NCI-H345 treated with DMSO at 0.1 percent for 48 hours (cell line): Measurements from ENCODE around the gene STXBP5L.
"Not testable (repeated sequence)": the region's sequence is repeated elsewhere in the genome, so short reads cannot be mapped to it uniquely, and the experiment has no call there.

Experiments used
- DNase-seq: peaks from one replicate; lab custom pipeline; 2025; ENCODE audit not compliant: unreplicated experiment; lab: John Stamatoyannopoulos, UW

Gene STXBP5L

DNA sequence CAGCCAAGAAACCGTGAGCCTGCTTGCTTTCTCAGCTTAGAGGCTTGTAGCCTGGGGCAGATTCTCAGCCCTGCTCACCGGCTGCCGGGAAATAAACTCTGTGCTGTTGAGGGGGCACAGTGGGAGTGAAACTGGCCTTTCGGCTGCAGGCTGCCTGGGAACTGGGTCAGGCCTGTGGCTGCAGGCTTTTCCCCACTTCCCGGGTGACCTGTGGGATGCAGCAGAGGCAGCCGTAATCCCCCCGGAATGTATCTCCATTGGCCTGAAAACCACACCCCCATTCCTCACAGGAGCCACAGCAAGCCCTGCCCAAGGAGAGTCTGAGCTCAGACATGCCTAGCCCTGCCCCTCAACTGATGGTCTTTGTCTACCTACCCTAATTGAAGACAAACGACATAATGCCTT lies 110.9 kb downstream of the STXBP5L start:
- DNase-seq, result no peak

DNA sequence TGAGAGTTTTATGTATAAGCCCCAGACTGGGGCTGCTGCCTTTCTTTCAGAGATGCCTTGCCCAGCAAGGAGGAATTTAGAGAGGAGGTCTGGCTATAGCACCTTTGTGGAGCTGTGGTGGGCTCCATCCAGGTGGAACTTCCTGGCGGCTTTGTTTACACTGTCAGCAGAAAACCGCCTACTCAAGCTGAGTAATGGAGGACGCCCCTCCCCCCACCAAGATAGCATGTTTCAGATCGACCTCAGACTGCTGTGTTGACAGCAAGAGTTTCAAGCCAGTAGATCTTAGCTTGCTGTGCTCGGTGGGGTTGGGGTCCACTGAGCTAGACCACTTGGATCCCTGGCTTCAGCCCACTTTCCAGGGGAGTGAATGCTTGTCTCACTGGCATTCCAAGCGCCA lies 155.6 kb downstream of the STXBP5L start:
- no peak for DNase-seq

DNA sequence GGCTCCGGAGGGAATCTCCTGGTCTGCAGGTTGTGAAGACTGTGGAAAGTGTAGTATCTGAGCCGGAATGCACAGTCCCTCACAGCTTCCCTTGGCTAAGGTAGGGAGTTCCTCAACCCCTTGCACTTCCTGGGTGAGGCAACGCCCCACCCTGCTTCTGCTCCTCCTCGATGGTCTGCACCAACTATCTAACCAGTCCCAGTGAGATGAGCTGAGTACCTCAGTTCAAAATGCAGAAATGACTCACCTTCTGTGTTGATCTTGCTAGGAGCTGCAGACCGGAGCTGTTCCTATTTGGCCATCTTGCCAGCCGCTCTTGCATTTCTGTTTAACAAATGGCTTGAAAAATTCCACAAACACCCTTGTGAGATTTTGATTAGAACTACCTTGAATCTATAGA lies 156.1 kb downstream of the STXBP5L start:
- DNase-seq, result no peak

DNA sequence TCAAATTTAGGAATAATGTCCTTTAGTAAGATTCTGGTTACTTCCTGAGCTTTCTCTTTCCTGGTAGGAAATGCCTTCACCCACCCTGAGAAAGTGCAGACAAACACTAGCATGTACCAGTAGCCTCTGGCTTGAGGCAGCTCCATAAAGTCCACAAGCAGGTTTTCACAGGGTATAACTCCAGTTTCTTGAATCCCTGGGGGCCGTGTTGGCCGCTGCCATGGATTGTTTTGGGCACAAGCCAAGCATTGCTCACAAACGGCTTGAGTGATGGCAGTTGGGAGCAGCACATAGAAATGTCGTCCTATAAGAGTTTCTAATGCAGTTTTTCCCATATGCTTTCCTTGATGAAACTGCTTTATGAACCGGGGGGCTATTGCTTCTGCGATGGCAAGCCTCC lies 164.1 kb downstream of the STXBP5L start:
- no peak for DNase-seq

DNA sequence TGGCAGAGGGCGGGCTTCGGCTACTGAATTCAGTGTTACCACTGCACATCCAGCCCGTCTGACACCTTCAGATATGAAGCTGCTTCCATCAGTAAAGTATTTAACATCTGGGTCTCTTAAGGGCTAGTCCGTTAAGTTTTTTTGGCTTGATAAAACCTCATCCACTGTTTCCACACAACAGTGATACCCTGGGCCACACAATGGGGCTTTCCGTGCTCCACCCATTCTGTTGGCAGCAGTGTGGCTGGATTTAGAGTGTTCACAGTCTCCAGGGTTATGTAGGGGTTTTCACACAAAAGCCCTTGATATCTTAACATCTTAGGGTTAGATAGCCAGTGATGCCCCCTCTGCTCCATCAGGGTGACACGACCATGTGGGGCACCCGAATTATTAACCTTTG lies 165.0 kb downstream of the STXBP5L start:
- no peak for DNase-seq

DNA sequence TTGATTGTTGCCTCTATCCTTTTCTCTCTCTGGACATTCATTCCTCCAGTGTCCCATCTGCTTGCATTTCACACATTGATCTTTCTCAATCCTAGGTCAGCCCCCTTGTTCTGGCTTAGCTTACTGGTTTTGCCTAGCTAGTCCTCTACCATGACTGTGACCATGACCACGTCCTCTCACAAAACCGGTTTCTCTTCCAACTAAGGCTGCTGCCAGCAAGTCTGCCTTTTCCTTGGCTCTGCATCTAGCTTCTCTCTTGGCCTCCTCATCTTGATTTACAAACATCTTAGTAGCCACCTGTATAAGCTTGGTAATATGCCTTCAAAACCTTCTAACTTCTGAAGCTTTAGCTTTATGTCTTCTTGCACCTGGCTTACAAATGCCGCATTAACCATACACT lies 167.2 kb downstream of the STXBP5L start:
- no peak for DNase-seq

DNA sequence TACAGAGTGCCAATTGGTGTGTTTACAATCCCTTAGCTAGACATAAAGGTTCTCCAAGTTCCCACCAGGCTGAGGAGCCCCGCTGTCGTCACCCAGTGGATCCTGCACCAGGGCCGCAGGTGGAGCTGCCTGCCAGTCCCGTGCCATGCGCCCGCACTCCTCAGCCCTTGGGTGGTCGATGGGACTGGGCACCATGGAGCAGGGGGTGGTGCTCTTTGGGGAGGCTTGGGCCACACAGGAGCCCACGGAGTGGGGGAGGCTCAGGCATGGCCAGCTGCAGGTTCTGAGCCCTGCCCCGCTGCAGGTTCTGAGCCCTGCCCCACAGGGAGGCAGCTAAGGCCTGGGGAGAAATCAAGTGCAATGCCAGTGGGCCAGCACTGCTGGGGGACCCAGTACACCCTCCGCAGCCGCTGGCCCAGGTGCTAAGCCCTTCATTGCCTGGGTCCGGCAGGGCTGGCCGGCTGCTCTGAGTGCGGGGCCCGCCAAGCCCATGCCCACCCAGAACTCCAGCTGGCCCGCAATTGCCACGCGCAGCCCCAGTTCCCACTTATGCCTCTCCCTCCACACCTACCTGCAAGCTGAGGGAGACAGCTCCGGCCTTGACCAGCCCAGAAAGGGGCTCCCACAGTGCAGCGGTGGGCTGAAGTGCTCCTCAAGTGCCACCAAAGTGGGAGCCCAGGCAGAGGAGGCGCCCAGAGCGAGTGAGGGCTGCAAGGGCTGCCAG lies 170.5 kb downstream of the STXBP5L start:
- not testable (repeated sequence) for DNase-seq

DNA sequence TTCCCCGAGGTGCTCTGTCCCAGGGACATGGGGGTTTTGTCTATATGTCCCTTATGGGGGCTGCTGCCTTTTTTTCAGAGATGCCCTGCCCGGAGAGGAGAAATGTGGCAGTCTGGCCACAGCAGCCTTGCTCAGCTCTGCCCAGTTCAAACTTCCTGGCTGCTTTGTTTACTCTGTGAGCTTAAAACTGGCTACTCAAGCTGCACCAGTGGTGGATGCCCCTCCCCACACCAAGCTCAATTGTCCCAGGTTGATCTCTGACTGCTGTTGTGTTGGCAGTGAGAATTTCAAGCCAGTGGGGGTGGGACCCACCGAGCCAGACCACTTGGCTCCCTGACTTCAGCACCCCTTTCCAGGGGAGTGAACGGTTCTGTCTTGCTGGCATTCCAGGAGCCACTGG lies 188.9 kb downstream of the STXBP5L start:
- no peak for DNase-seq

DNA sequence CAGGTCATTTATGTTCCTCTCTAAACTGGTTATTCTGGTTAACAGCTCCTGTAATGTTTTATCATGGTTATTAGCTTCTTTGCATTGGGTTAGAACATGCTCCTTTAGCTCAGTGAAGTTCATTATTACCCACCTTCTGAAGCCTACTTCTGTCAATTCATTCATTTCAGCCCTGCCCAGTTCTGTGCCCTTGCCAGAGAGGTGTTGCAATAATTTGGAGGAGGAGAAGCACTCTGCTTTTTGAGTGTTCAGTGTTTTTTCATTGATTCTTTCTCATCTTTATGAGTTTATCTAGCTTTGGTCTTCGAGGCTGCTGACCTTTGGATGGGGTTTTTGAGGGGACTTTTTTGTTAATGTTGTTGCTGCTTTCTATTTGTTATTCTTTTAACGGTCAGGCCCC lies 203.1 kb downstream of the STXBP5L start:
- not testable (repeated sequence) for DNase-seq

DNA sequence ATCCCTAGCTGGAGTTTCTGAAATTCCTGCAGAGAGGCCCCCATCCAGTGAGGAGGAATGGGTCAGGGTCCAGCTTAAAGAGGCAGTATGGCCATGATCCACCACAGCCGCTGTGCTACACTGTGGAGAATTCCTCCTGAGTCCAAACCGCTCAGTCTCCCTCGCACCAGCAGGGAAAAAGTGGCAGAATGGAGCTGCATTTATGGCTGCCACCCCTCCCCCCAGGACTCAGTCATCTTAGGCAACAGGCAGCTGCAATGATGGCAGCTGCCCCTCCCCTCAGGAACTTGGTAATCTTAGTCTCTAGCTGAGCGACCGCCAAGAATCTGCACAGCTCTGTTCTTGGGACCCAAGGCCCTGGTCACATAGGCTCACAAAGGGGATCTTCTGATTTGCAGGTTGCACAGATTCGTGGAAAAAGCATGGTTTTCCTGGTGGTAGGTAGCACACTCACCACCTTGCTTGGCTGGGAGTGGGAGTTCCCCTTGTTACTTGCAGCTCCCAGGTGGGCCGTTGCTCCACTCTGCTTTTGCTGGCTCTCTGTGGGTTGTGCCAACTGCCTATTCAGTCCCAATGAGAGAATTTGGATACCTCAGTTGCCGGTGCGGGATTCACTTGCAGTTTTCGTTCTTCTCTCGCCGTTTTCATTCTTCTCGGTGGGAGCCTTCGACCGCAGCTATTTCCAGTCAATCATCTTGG lies 204.1 kb downstream of the STXBP5L start:
- no peak for DNase-seq

DNA sequence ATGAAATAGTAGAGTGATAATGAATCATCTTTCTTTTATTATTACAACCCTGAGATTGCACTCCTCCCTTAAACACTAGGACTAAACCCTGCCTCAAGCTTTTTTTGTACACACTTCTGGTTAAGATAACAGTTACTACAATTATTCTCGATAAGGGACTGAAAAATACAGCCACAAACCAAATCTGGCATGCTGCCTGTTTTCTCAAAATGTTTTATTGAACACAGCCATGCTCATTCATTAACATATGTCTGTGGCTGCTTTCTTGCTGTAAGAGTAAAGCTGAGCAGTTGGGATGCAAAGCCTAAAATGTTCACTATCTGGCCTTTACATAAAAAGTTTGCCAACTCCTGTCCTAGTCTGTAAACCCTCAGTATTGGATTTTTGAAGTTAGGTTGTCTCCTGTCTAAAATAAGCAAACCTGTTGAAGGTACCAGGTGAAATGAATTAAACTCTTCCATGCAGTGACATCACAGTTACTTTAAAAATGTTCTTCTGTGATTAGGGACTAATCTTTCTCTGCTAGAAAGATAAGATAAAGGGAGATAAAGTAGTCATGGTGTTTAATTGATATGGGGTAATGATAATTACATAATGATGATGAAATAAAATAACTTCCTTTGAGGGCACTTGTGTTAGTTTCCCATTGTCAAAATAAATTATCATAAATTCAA lies 218.2 kb downstream of the STXBP5L start:
- DNase-seq, result no peak

DNA sequence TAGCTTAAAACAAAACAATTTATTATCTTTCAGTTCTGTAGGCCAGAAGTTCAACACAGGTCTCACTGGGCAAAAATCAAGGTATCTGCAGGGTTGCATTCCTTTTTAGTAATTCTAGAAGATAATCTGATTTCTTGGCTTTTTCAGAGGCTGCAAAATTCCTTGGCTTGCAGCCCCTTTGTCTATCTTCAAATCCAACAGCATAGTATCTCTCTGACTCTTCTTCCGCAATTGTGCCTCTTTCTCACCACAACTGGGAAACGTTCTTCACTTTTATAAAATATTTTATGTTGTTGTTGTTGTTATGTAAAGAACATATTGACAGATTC lies 218.7 kb downstream of the STXBP5L start:
- DNase-seq, result no peak

DNA sequence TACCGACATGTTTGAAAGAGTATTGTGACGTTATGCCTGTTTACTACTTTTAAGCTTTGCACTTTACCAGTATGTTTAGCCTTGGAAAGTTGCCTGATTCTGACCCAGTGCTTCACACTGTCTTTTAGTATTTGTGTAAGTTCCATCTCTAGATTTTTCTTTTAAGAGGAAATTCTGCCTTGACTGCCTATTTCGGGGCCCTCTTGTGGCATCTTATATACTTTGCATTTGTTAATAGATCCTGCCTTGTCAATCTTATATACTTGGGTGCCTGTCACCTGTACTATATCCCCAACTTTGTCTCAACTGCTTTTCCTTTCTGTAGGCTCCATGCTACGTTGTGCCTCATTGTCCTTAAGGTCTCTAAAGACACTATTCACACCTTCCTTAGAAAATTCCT lies 244.6 kb downstream of the STXBP5L start:
- no peak for DNase-seq

DNA sequence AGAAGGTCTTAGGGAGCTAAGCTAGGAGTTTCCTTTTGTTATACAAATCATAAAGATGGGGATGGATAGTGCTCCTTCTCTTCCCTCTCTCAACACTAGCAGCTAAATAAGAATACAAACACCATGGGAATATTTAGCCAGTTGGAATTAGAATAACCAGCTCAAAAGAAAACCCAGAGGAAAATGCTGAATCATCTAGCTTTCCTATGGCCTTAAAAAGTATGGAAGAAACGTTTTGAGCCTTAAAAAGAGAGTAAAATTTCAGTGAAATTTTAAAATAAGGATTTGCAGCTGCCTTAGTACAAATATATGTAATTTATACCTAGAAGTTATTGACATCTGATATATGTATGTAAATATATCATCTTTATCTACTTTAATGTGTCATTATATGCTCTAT lies 245.8 kb downstream of the STXBP5L start:
- no peak for DNase-seq

DNA sequence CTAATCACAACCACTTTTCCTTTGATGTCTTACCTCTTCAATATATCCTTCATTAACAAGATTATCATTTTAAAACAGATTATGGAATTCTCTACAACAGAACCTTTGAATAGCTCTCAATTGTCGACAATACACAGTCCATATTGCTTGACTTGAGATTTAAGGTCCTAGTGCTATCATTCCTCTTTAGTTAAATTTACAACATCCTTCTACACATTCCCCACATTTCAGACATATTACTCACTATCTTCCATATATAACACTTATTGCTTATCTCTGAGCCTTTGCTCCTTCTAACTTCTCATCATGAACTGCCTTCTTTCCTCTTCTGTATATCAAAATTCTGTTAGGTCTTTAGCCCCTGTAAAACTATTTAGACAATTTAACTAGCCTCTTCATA lies 247.0 kb downstream of the STXBP5L start:
- no peak for DNase-seq

DNA sequence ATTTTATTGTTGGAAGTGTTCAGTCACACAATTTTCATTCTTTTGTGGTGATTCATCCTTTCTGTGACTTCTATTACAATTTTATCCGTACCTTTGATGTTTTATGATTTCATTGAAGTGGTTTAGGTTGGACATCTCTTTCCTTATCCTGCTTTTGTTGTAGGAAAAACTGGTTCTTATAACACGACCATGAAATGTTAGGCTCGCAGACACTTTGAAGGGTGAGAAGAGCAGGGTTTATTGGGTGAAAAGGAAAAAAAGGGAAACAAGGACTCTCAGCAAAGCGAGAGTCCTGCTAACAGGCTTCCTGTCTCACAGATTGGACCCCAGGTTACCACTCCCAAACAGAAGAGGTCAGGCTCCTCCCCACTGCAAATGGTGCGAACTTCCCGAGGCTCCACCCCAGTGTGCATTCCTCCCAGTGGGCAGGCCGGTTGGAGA lies 257.4 kb downstream of the STXBP5L start:
- no peak for DNase-seq

DNA sequence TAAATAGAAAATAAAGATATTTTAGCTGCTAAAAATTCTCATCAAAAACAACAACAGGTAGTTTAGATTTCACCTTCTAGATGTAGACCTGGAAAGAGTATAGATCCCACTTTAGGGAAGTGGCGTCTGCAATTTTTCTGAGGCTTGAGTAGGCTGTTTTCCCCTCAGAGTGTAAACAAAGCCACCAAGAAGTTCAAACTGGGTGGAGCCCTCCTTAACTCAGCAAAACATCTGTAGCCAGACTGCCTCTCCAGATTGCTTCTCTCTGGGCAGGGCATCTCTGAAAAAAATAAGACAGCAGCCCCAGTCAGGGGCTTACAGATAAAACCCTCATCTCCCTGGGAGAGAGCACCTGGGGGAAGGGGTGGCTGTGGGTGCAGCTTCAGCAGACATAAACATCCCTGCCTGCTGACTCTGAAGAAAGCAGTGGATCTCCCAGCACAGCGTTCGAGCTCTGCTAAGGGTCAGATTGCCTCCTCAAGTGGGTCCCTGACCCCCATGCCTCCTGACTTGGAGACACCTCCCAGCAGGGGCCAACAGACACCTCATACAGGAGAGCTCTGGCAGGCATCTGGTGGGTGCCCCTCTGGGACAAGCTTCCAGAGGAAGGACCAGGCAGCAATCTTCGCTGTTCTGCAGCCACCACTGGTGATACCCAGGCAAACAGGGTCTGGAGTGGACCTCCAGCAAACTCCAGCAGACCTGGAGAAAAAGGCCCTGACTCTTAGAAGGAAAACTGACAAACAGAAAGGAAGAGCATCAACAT lies 259.6 kb downstream of the STXBP5L start:
- no peak for DNase-seq

DNA sequence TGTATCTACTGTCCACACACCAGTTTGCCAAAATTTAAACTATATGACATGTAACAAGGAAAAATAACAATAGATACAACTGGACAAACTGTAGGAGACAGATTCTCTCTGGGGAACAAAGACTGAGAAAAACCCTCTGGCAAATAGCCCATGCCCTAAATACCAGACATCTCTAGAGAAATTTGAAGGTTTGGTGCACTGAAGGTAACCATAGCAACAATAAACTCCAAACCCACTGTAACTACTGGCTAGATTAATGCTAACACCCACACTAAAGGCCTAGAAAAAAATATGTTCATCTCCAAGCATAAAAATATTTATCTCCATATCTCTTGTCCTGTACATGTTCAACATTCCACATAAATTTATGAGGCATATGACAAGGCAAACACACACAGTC lies 267.1 kb downstream of the STXBP5L start:
- DNase-seq, result no peak

DNA sequence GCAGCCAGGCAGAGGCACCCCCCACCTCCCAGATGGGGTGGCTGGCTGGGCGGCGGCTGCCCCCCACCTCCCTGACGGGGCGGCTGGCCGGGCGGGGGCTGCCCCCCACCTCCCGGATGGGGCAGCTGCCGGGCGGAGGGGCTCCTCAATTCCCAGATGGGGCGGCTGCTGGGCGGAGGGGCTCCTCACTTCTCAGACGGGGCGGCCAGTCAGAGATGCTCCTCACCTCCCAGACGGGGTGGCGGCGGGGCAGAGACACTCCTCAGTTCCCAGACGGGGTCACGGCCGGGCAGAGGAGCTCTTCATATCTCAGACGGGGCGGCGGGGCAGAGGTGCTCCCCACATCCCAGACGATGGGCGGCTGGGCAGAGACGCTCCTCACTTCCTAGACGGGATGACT lies 282.6 kb downstream of the STXBP5L start:
- not testable (repeated sequence) for DNase-seq

DNA sequence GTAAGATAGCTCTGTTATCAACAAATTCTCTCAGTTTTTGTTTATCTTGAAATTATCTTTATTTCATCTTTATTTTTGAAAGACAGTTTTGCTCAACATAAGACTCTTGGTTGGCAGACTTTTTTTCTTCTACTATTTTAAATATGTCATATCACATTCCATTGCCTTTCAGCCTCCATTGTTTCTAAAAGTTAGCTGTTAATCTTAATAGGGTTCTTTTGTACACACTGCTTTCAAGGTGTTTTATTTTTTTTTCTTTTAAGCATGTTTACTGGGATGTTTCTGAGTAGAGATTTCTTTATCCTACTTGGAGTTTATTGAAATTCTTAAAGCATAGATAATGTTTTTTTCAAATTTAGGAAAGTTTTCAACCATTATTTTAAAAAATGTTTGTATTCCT lies 294.6 kb downstream of the STXBP5L start:
- no peak for DNase-seq

DNA sequence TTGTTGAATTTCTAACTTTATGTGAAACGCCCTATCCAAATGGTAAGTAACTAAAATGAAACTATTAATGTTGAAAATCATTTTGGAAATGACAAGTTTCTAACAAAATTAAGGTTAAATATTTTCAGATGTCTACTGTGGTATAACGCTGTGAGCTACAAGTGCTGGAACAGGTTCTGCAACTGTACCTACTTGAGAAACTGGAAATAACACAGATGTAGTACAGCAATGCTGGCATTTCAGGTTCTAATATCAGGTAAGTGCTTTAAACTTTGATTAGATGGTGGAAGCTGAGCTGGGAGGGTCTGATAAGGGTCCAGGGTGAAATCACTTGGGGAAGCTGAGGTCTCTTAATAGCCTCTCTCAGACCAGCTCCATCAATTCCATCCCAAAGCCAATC lies 315.1 kb downstream of the STXBP5L start:
- DNase-seq, result no peak

DNA sequence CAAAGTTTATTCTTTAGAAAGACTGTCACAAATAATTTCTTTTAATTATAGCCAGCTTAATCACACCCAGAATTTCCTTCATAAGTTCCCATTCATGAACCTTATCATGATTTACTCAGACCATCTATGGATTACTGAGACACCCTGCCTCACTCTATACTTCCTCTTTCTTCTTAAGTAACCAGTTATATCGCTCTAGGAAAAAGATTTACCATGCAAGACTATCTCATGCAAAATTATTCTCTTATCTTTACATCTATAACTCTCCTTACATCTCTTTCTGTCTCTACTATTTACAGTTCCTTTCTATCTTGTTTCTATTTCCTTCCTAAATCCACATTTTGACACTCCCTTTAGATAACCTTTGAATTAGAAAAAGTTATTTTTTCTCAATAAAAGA lies 321.0 kb downstream of the STXBP5L start:
- no peak for DNase-seq
